Ishikawa (cell line): ENCODE data around the gene ITGB1.

Source experiments
- CEBPB ChIP-seq: IDR thresholded peaks from 2 replicates; pipeline ENCODE4 v1.6.1; 2012
- CREB1 ChIP-seq: IDR thresholded peaks from 2 replicates; pipeline ENCODE4 v1.6.1; 2012; ENCODE audit warnings: low read depth
- EGR1 ChIP-seq: IDR thresholded peaks from 2 replicates; pipeline ENCODE4 v1.6.1; 2012
- EP300 ChIP-seq: IDR thresholded peaks from 2 replicates; pipeline ENCODE4 v1.6.1; 2012; ENCODE audit warnings: borderline replicate concordance
- FOXM1 ChIP-seq: IDR thresholded peaks from 2 replicates; pipeline ENCODE4 v1.6.1; 2012; ENCODE audit warnings: low read depth, borderline replicate concordance
- MAX ChIP-seq: IDR thresholded peaks from 2 replicates; pipeline ENCODE4 v1.6.1; 2012
- NFIC ChIP-seq: IDR thresholded peaks from 2 replicates; pipeline ENCODE4 v1.6.1; 2012
- RAD21 ChIP-seq: IDR thresholded peaks from 2 replicates; pipeline ENCODE4 v1.6.1; 2012; ENCODE audit warnings: low read depth
- REST ChIP-seq: IDR thresholded peaks from 2 replicates; pipeline ENCODE4 v1.6.1; 2012; ENCODE audit warnings: low read depth, mild to moderate bottlenecking
- TAF1 ChIP-seq: IDR thresholded peaks from 2 replicates; pipeline ENCODE4 v1.6.1; 2012; ENCODE audit warnings: low read depth, mild to moderate bottlenecking
- TCF12 ChIP-seq: IDR thresholded peaks from 2 replicates; pipeline ENCODE4 v1.6.1; 2012; ENCODE audit warnings: low read depth
- TEAD4 ChIP-seq: IDR thresholded peaks from 2 replicates; pipeline ENCODE4 v1.6.1; 2012
- USF1 ChIP-seq: IDR thresholded peaks from 2 replicates; pipeline ENCODE4 v1.6.1; 2012
- YY1 ChIP-seq: IDR thresholded peaks from 2 replicates; pipeline ENCODE4 v1.6.1; 2012; ENCODE audit warnings: low read depth
- ZBTB7A ChIP-seq: IDR thresholded peaks from 2 replicates; pipeline ENCODE4 v1.6.1; 2012; ENCODE audit warnings: low read depth

Gene ITGB1

GRCh38 chr10:32877915-32878314 is 80.1 kb downstream of the ITGB1 start:
- TF ChIP-seq EP300 (no peak), FOXM1 (no peak), TAF1 (no peak), CEBPB (no peak), CREB1 (no peak), RAD21 (no peak), YY1 (no peak), USF1 (no peak), REST (no peak), TCF12 (no peak), EGR1 (no peak), NFIC (no peak)

- TF ChIP-seq NFIC (no peak), USF1 (no peak), EGR1 (no peak), CEBPB (no peak), FOXM1 (no peak), MAX (no peak)
Observed at GRCh38 chr10:32865170-32865569, 92.9 kb downstream of the ITGB1 start.

GRCh38 chr10:32854435-32854834 is 103.6 kb downstream of the ITGB1 start:
- TF ChIP-seq MAX: no peak
- no peak for TF ChIP-seq NFIC
- TF ChIP-seq RAD21: no peak
- no peak for TF ChIP-seq CREB1
- TF ChIP-seq ZBTB7A: no peak
- TF ChIP-seq USF1: no peak
- no peak for TF ChIP-seq TCF12
- TF ChIP-seq TAF1: no peak
- TF ChIP-seq EP300: no peak

- TF ChIP-seq TEAD4: no peak
- no peak for TF ChIP-seq YY1
- TF ChIP-seq TCF12: no peak
- no peak for TF ChIP-seq FOXM1
- no peak for TF ChIP-seq CREB1
- TF ChIP-seq ZBTB7A: no peak
- TF ChIP-seq RAD21: no peak
Observed at GRCh38 chr10:32851301-32851700, 106.7 kb downstream of the ITGB1 start.
